NOMO-1 treated with dmso at 0.1 percent for 144 hours (cell line): Measurements from ENCODE around the gene BACH2.
"Not testable (repeated sequence)": the region's sequence is repeated elsewhere in the genome, so short reads cannot be mapped to it uniquely, and the experiment has no call there.

ENCODE experiments used
- DNase-seq: peaks from one replicate; lab custom pipeline; 2025; ENCODE audit not compliant: unreplicated experiment; lab: John Stamatoyannopoulos, UW

BACH2 gene

GRCh38 chr6:90131614-90132423, 164.8 kb downstream of the BACH2 start:
- DNase-seq: peak; percentile 10

- no peak for DNase-seq
Observed at GRCh38 chr6:90131125-90131524, 165.5 kb downstream of the BACH2 start.

GRCh38 chr6:90128687-90129086, 168.0 kb downstream of the BACH2 start:
- DNase-seq: not testable (repeated sequence)

GRCh38 chr6:90127595-90127994, 169.0 kb downstream of the BACH2 start:
- DNase-seq: no peak

GRCh38 chr6:90126839-90127238, 169.8 kb downstream of the BACH2 start:
- DNase-seq: no peak

- DNase-seq: no peak
Observed at GRCh38 chr6:90126181-90126580, 170.5 kb downstream of the BACH2 start.

GRCh38 chr6:90124874-90125510, 171.7 kb downstream of the BACH2 start:
- no peak for DNase-seq

GRCh38 chr6:90123831-90124230, 172.8 kb downstream of the BACH2 start:
- DNase-seq: peak; percentile 42

GRCh38 chr6:90121982-90122381, 174.7 kb downstream of the BACH2 start:
- no peak for DNase-seq

- DNase-seq: no peak
Observed at GRCh38 chr6:90120327-90120726, 176.3 kb downstream of the BACH2 start.

- DNase-seq: no peak
Observed at GRCh38 chr6:90119618-90120017, 177.0 kb downstream of the BACH2 start.

GRCh38 chr6:90118581-90118980, 178.1 kb downstream of the BACH2 start:
- DNase-seq: no peak

- DNase-seq: no peak
Observed at GRCh38 chr6:90118069-90118468, 178.6 kb downstream of the BACH2 start.

- DNase-seq: not testable (repeated sequence)
Observed at GRCh38 chr6:90116126-90116525, 180.5 kb downstream of the BACH2 start.

GRCh38 chr6:90113389-90113788, 183.3 kb downstream of the BACH2 start:
- DNase-seq: no peak

GRCh38 chr6:90111387-90111786, 185.3 kb downstream of the BACH2 start:
- no peak for DNase-seq

GRCh38 chr6:90110971-90111370, 185.7 kb downstream of the BACH2 start:
- no peak for DNase-seq

- DNase-seq: no peak
Observed at GRCh38 chr6:90109141-90109540, 187.5 kb downstream of the BACH2 start.

- DNase-seq: no peak
Observed at GRCh38 chr6:90107771-90108282, 188.8 kb downstream of the BACH2 start.

GRCh38 chr6:90107371-90107770, 189.3 kb downstream of the BACH2 start:
- DNase-seq: no peak

GRCh38 chr6:90106449-90106848, 190.2 kb downstream of the BACH2 start:
- DNase-seq: no peak

GRCh38 chr6:90105506-90106170, 191.0 kb downstream of the BACH2 start:
- peak; percentile 59 for DNase-seq
